Stomach (tissue), 9 donors: ENCODE data around the gene PPP1R3G. TPM values are rescaled to one million over a fixed set of nuclear protein-coding genes. Genes with fewer than 3 reads are reported as not detected.

ENCODE experiments used
- DNase-seq, 2 donors: peaks; one replicate each; pipeline versions ENCODE4 v3.0.0 to v3.0.0-alpha.2; 2013 to 2019
- H3K27ac ChIP-seq, 5 donors: fragments of 200-600 bp in 4 of 5; sonication (generic) in 4 of 5; one replicate each; pipeline ENCODE4 v1.5.1; 2013 to 2019; ENCODE audit warnings: mild to moderate bottlenecking in 1 of 5, moderate library complexity in 1 of 5
- H3K27me3 ChIP-seq, 3 donors: fragments of 200-600 bp; sonication (generic); one replicate each; pipeline ENCODE4 v1.5.1; 2017 to 2019; ENCODE audit warnings: mixed run types in 1 of 3
- H3K36me3 ChIP-seq, 4 donors: fragments of 200-600 bp; sonication (generic); 1 replicate in 3 of 4; 2 replicates in 1 of 4; pipeline ENCODE4 v1.5.1; 2016 to 2019
- H3K4me1 ChIP-seq, 4 donors: fragments of 200-600 bp; sonication (generic); one replicate each; pipeline ENCODE4 v1.5.1; 2016 to 2019
- H3K4me3 ChIP-seq, 4 donors: fragments of 200-600 bp; sonication (generic) in 3 of 4; one replicate each; pipeline ENCODE4 v1.5.1; 2016 to 2019; ENCODE audit warnings: mild to moderate bottlenecking in 1 of 4
- H3K9me3 ChIP-seq, 4 donors: fragments of 200-600 bp; sonication (generic); one replicate each; pipeline ENCODE4 v1.5.1; 2016 to 2019
- EP300 ChIP-seq: sonication (generic); formaldehyde crosslinking; IDR thresholded peaks from one replicate; pipeline ENCODE4 v1.6.1; 2017; ENCODE audit warnings: antibody characterized with exemption
- POLR2A ChIP-seq, 4 donors: fragments of 450-650 bp; IDR thresholded peaks; one replicate each; pipeline ENCODE4 v1.6.1; 2016; ENCODE audit warnings: antibody characterized with exemption in 4 of 4, control low read depth in 2 of 4, mild to moderate bottlenecking in 1 of 4, moderate library complexity in 1 of 4
- POLR2AphosphoS5 ChIP-seq, 3 donors: sonication (generic); formaldehyde crosslinking; IDR thresholded peaks; one replicate each; pipeline ENCODE4 v1.6.1; 2016; ENCODE audit warnings: antibody characterized with exemption in 3 of 3
- WGBS, 5 donors: extraction: QIAGEN DNeasy Blood & Tissue Kit in 3 of 5; methylation state at CpG; one replicate each; pipeline versions ENCODE4 v1.1.5 to v1.1.7; 2013 to 2018; 5-methylcytosine and 5-hydroxymethylcytosine counted together
- intact Hi-C: fragments of 100-400 bp; cut with DNase I; formaldehyde crosslinking; loops from one replicate; pipeline ENCODE4 v1.15.1; 2023; ENCODE audit warnings: low total_unique reads
- polyA plus RNA-seq, 3 donors: library from polyadenylated mRNA; stranded (reverse); fragments of 200-250 nt; gene quantifications; one replicate each; pipeline ENCODE4 v1.2.3, GENCODE V29; 2013
- total RNA-seq, 5 donors: library from RNA; depleted of rRNA; stranded (reverse); fragments of >200 nt; gene quantifications; one replicate each; pipeline versions ENCODE4 v1.1.0 to v1.2.3, GENCODE V29; 2014 to 2016
- TF ChIP-seq, protein P1 (sequence below), 7 experiments: fragments of 450-650 bp in 4 of 7; fragments of 200-600 bp in 3 of 7; sonication (generic) in 3 of 7; IDR thresholded peaks; one replicate each; pipeline ENCODE4 v1.5.1; 2016 to 2019; ENCODE audit warnings: antibody characterized with exemption in 7 of 7, control low read depth in 2 of 7, mild to moderate bottlenecking in 1 of 7
- donor health status: healthy with polysubstance abuse.
- donor health status: Bipolar disorder and iron deficiency.
- donor health status: healthy.

Gene PPP1R3G
- total and polyA plus RNA-seq, 8 donors, result 0.12 to 1.3 (median 0.61) TPM; not detected in 2

DNA sequence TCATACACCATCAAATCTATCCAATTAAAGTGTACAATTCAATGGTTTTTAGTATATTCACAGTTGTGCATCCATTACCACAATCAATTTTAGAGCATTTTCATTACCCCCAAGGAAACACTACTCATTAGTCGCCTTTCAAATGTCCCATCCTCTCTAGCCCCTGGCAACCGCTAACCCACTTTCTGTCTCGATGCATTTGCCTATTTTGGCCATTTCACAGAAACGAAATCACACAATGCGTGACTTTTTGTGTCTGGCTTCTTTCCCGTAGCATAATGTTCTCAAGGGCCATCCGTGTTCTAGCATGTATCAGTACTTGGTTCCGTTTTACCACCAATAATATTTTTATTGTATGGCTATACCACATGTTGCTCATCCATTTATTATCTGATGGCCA is 51.7 kb downstream of the PPP1R3G start:
- intact Hi-C loops, result no loop called here
- Histone ChIP-seq H3K9me3 (no peaks in the 10 kb centered on the region), H3K36me3 (no peaks in the 10 kb centered on the region), H3K27ac (no peak overlapping the region), H3K4me3 (no peak overlapping the region), H3K4me1 (peaks cover 0 to 14% (median 7%) of the 10 kb centered on the region in 4 donors), H3K27me3 (no peaks in the 10 kb centered on the region)
- TF ChIP-seq POLR2AphosphoS5 (IDR thresholded peaks at IDR 0.05) (no peak), POLR2A (IDR thresholded peaks at IDR 0.05) (no peak), EP300 (no peak)
- TF ChIP-seq, protein P1, sequence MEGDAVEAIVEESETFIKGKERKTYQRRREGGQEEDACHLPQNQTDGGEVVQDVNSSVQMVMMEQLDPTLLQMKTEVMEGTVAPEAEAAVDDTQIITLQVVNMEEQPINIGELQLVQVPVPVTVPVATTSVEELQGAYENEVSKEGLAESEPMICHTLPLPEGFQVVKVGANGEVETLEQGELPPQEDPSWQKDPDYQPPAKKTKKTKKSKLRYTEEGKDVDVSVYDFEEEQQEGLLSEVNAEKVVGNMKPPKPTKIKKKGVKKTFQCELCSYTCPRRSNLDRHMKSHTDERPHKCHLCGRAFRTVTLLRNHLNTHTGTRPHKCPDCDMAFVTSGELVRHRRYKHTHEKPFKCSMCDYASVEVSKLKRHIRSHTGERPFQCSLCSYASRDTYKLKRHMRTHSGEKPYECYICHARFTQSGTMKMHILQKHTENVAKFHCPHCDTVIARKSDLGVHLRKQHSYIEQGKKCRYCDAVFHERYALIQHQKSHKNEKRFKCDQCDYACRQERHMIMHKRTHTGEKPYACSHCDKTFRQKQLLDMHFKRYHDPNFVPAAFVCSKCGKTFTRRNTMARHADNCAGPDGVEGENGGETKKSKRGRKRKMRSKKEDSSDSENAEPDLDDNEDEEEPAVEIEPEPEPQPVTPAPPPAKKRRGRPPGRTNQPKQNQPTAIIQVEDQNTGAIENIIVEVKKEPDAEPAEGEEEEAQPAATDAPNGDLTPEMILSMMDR (IDR thresholded peaks at IDR 0.05), result no peak
- DNase-seq, result no peak
- WGBS, 5 donors, result 90 to 96% (median 95%) methylated on average over 8 of the region's 8 CpGs

Other genes with a start within 250 kb of the PPP1R3G start
- gene RPP40, start 81.3 kb upstream of the PPP1R3G start, total RNA-seq, result 1 to 10 TPM in 3 of 5 donors, not detected in 2; 3.3 to 5.3 (median 4.5) TPM
- 1 to 10 TPM; 4.2 to 7.3 (median 6.0) TPM for gene RPP40, start 81.3 kb upstream of the PPP1R3G start, polyA plus RNA-seq
- 10 to 100 TPM in 3 of 5 donors, under 1 TPM in 1, not detected in 1; 0.58 to 31.4 (median 13.6) TPM for gene LYRM4, start 175.6 kb downstream of the PPP1R3G start, total RNA-seq
- gene LYRM4, start 175.6 kb downstream of the PPP1R3G start, polyA plus RNA-seq, result 10 to 100 TPM; 18.5 to 22.5 (median 22.0) TPM
- 10 to 100 TPM in 4 of 5 donors, 1 to 10 TPM in 1; 3.8 to 47.8 (median 25.7) TPM for gene FARS2, start 176.2 kb downstream of the PPP1R3G start, total RNA-seq
- gene FARS2, start 176.2 kb downstream of the PPP1R3G start, polyA plus RNA-seq, result 10 to 100 TPM in 2 of 3 donors, 1 to 10 TPM in 1; 9.5 to 10.8 (median 10.1) TPM